Measurements from ENCODE around the gene GRIK4. TPM values are rescaled to one million over a fixed set of nuclear protein-coding genes. Genes with fewer than 3 reads are reported as not detected.

Gene GRIK4
- total and polyA plus RNA-seq, 2 donors (not counting 3 experiments of a cell fraction or from before 2014, with no cell fraction given) = 0.81 to 1.6 TPM

DNA sequence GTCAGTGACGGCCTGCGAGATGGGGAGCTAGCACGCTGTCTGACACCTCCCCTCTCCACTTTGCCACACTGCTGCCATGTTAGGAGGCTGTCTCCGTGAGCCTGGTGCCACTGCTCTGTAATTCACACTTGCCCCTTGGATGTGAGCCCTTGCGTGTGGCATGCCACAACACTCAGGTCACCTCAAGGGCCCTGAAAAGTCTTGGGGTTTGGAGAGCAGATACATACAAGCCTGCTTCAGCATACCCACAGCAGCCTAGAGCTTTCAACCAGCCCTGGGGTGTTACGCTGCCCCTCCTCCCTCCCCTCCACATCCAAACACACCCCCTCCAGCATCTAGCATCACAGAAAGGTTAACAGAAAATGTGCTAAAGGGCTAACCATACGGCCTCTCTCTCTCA, 442.8 kb downstream of the GRIK4 start:
- FAIRE-seq (no peak), DNase-seq (ENCODE audit: low read depth, low spot score) (no peak)
- no TSS peak for BruUV-seq (replicated peaks)
- Histone ChIP-seq H3K9me3 (replicated peaks; ENCODE audit: control insufficient read depth, insufficient read depth, low read length) (no peaks in the 10 kb centered on the region), H3K79me2 (ENCODE audit: control insufficient read depth, insufficient read depth, low read length) (no peaks in the 10 kb centered on the region), H3K9me1 (replicated peaks; ENCODE audit: control insufficient read depth, extremely low read depth, insufficient read depth, low read length) (no peaks in the 10 kb centered on the region), H3K36me3 (ENCODE audit: control insufficient read depth in 2 of 2, extremely low read depth in 1 of 2, insufficient read depth in 2 of 2, low read length in 2 of 2) (no peaks in the 10 kb centered on the region), H3K9ac (replicated peaks; ENCODE audit: extremely low read depth, insufficient read depth, low read length) (no peak overlapping the region), H3K4me2 (ENCODE audit: insufficient read depth, low read length) (no peak overlapping the region), H4K20me1 (replicated peaks; ENCODE audit: control insufficient read depth, extremely low read depth, insufficient read depth, low read length) (no peaks in the 10 kb centered on the region), H3K4me1 (ENCODE audit: control insufficient read depth, extremely low read depth, insufficient read depth, low read length) (no peaks in the 10 kb centered on the region), H2AFZ (ENCODE audit: low read depth, low read length) (no peak overlapping the region), H3K27ac (ENCODE audit: insufficient read depth, low read depth, low read length) (no peak overlapping the region), H3K27me3 (ENCODE audit: control insufficient read depth in 2 of 2, insufficient read depth in 2 of 2, low read length in 2 of 2) (no peaks in the 10 kb centered on the region), H3K4me3 (replicated peaks in 1 of 3; ENCODE audit: insufficient read depth in 1 of 3, low read depth in 1 of 3, low read length in 3 of 3) (no peak overlapping the region)
- CTCF ChIA-PET = interaction anchor here (0.6 to 2.0 kb wide), 5 partner anchors 8 to 443 kb away, joined by 4 to 27 read pairs (median 4); partner anchors contain the start of gene GRIK4
- dilution Hi-C loops (cut with MboI; ENCODE audit: extremely low pct_ligation_motif_present, low sequenced_read_pairs) = no loop called here
- intact Hi-C loops (cut with micrococcal nuclease) = loop anchor here (5.0 to 10.0 kb wide), 2 partner anchors 150 to 617 kb away; partner anchors contain the start of gene ARHGEF12
- POLR2A ChIA-PET = no interaction called here
- TF ChIP-seq JUN (IDR thresholded peaks at IDR 0.05; ENCODE audit: borderline replicate concordance, insufficient read depth, insufficient read length, low read depth) = no peak
- TF ChIP-seq EZH2 (IDR thresholded peaks at IDR 0.05; ENCODE audit: borderline replicate concordance, low read depth, low read length, severe bottlenecking) = no peak
- no peak for TF ChIP-seq MYC (IDR thresholded peaks at IDR 0.05; ENCODE audit: low read depth, low read length)
- no peak for TF ChIP-seq FOS (IDR thresholded peaks at IDR 0.05; ENCODE audit: borderline replicate concordance, insufficient read depth, low read length)
- TF ChIP-seq, protein P1, sequence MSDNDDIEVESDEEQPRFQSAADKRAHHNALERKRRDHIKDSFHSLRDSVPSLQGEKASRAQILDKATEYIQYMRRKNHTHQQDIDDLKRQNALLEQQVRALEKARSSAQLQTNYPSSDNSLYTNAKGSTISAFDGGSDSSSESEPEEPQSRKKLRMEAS (IDR thresholded peaks at IDR 0.05; ENCODE audit: insufficient read depth, insufficient read length) = no peak

DNA sequence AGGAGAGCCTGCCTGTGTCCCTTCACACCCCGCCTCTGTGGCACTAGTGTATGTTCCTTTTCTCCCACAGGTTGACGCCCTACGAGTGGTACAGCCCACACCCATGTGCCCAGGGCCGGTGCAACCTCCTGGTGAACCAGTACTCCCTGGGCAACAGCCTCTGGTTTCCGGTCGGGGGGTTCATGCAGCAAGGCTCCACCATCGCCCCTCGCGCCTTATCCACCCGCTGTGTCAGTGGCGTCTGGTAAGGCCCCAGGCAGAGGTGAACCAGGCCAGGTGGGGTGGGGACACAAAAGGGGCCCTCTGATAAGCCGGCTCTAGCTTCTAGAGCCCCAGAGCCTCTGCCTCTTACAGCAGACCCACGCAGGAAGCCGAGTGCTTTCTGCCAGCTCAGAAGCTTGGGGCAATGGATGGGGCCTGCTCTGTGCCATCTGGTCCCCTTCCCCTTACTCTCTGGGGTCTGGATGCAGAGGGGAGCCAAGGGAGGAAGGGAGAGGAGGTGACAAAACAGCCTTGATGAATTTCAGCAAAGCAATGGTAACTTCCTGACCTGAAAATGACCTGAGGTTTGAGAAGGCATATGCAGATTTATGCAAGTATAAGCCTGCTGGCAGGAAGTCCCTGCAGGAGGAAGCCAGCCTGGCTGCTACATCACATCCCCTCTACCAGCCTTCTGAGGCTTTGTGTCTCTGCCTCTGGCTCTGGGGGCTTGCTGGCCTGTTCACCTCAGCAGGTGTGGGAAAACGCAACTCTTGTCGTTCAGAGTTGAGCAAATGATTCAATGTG, 445.4 kb downstream of the GRIK4 start:
- Histone ChIP-seq H3K9me1 (replicated peaks; ENCODE audit: control insufficient read depth, extremely low read depth, insufficient read depth, low read length) (no peaks in the 10 kb centered on the region), H3K4me2 (ENCODE audit: insufficient read depth, low read length) (no peak overlapping the region), H4K20me1 (replicated peaks; ENCODE audit: control insufficient read depth, extremely low read depth, insufficient read depth, low read length) (no peaks in the 10 kb centered on the region), H3K4me1 (ENCODE audit: control insufficient read depth, extremely low read depth, insufficient read depth, low read length) (no peaks in the 10 kb centered on the region), H3K79me2 (ENCODE audit: control insufficient read depth, insufficient read depth, low read length) (no peaks in the 10 kb centered on the region), H2AFZ (ENCODE audit: low read depth, low read length) (no peak overlapping the region), H3K9me3 (replicated peaks; ENCODE audit: control insufficient read depth, insufficient read depth, low read length) (no peaks in the 10 kb centered on the region), H3K4me3 (replicated peaks in 1 of 3; ENCODE audit: insufficient read depth in 1 of 3, low read depth in 1 of 3, low read length in 3 of 3) (no peak overlapping the region), H3K27ac (ENCODE audit: insufficient read depth, low read depth, low read length) (no peak overlapping the region), H3K27me3 (ENCODE audit: control insufficient read depth in 2 of 2, insufficient read depth in 2 of 2, low read length in 2 of 2) (no peaks in the 10 kb centered on the region), H3K9ac (replicated peaks; ENCODE audit: extremely low read depth, insufficient read depth, low read length) (no peak overlapping the region), H3K36me3 (ENCODE audit: control insufficient read depth in 2 of 2, extremely low read depth in 1 of 2, insufficient read depth in 2 of 2, low read length in 2 of 2) (no peaks in the 10 kb centered on the region)
- no peak for FAIRE-seq
- ChIA-PET POLR2A (no interaction called here), CTCF (no interaction called here)
- intact Hi-C loops (cut with micrococcal nuclease) (loop anchor here (10.0 kb wide), 1 partner anchor 152 kb away; no protein-coding TSS in a partner anchor), dilution Hi-C loops (cut with MboI; ENCODE audit: extremely low pct_ligation_motif_present, low sequenced_read_pairs) (no loop called here)
- DNase-seq (ENCODE audit: low read depth, low spot score) = no peak
- TF ChIP-seq, protein P2, sequence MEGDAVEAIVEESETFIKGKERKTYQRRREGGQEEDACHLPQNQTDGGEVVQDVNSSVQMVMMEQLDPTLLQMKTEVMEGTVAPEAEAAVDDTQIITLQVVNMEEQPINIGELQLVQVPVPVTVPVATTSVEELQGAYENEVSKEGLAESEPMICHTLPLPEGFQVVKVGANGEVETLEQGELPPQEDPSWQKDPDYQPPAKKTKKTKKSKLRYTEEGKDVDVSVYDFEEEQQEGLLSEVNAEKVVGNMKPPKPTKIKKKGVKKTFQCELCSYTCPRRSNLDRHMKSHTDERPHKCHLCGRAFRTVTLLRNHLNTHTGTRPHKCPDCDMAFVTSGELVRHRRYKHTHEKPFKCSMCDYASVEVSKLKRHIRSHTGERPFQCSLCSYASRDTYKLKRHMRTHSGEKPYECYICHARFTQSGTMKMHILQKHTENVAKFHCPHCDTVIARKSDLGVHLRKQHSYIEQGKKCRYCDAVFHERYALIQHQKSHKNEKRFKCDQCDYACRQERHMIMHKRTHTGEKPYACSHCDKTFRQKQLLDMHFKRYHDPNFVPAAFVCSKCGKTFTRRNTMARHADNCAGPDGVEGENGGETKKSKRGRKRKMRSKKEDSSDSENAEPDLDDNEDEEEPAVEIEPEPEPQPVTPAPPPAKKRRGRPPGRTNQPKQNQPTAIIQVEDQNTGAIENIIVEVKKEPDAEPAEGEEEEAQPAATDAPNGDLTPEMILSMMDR (IDR thresholded peaks at IDR 0.05; ENCODE audit: extremely low read depth in 1 of 2, insufficient read depth in 1 of 2, low read depth in 1 of 2, low read length in 2 of 2) = no peak
- no peak for TF ChIP-seq POLR2A (IDR thresholded peaks at IDR 0.05; ENCODE audit: low read depth, low read length)
- no peak for TF ChIP-seq POLR2AphosphoS5 (IDR thresholded peaks at IDR 0.05; ENCODE audit: insufficient read depth, low read depth, low read length)
- TF ChIP-seq, protein P1 (IDR thresholded peaks at IDR 0.05; ENCODE audit: insufficient read depth, insufficient read length) = no peak
- TF ChIP-seq EZH2 (IDR thresholded peaks at IDR 0.05; ENCODE audit: borderline replicate concordance, low read depth, low read length, severe bottlenecking) = no peak
- TF ChIP-seq GATA2 (IDR thresholded peaks at IDR 0.05; ENCODE audit: insufficient read depth, insufficient read length, low read depth, low read length) = no peak
- TF ChIP-seq MYC (IDR thresholded peaks at IDR 0.05; ENCODE audit: low read depth, low read length) = no peak
- TF ChIP-seq JUN (IDR thresholded peaks at IDR 0.05; ENCODE audit: borderline replicate concordance, insufficient read depth, insufficient read length, low read depth) = no peak
- no peak for TF ChIP-seq FOS (IDR thresholded peaks at IDR 0.05; ENCODE audit: borderline replicate concordance, insufficient read depth, low read length)
- BruUV-seq (replicated peaks) = no TSS peak
